SU-DHL-6 (cell line): ENCODE measurements around the gene SLC14A1.

Source experiments
- H2AFZ ChIP-seq: fragments of 200-600 bp; sonication (generic); 2 replicates; pipeline ENCODE4 v1.6.1; 2014; ENCODE audit warnings: low read depth, mild to moderate bottlenecking, moderate library complexity, mixed read lengths, antibody characterized with exemption, low read length; ENCODE audit not compliant: severe bottlenecking
- H3F3A ChIP-seq: fragments of 200-600 bp; shearing (Covaris generic); 2 replicates; pipeline ENCODE4 v1.6.0; 2016; ENCODE audit warnings: antibody characterized with exemption, mild to moderate bottlenecking; ENCODE audit not compliant: insufficient read depth
- H3K27ac ChIP-seq: fragments of 200-600 bp; sonication (generic); 2 replicates; pipeline ENCODE4 v1.5.1; 2016; ENCODE audit warnings: low read depth, mild to moderate bottlenecking, low read length, moderate library complexity, mixed read lengths
- H3K27me3 ChIP-seq: fragments of 200-600 bp; sonication (generic), shearing (Covaris generic); 2 replicates; pipeline ENCODE4 v1.6.0; 2014; ENCODE audit warnings: mild to moderate bottlenecking, low read length
- H3K36me3 ChIP-seq: fragments of 200-600 bp; sonication (generic); 2 replicates; pipeline ENCODE4 v1.6.1; 2014; ENCODE audit warnings: mild to moderate bottlenecking, low read length, mixed read lengths
- H3K4me2 ChIP-seq: fragments of 300-600, 200-600 bp; shearing (Covaris generic), sonication (generic); 2 replicates; pipeline ENCODE4 v1.6.0; 2014; ENCODE audit warnings: low read length, low read depth, mild to moderate bottlenecking; ENCODE audit not compliant: poor library complexity, severe bottlenecking
- H3K4me3 ChIP-seq: fragments of 200-600 bp; sonication (generic); 2 replicates; pipeline ENCODE4 v1.5.1; 2014; ENCODE audit warnings: antibody characterized with exemption, low read length, mild to moderate bottlenecking, mixed read lengths; ENCODE audit not compliant: insufficient read depth, poor library complexity, severe bottlenecking
- H3K79me2 ChIP-seq: fragments of 200-600 bp; sonication (generic); 2 replicates; pipeline ENCODE4 v1.6.1; 2014; ENCODE audit warnings: mild to moderate bottlenecking, low read length, moderate library complexity; ENCODE audit not compliant: insufficient read depth
- H3K9ac ChIP-seq: fragments of 200-600 bp; sonication (generic); 2 replicates; pipeline ENCODE4 v1.7.0; 2014; ENCODE audit warnings: mild to moderate bottlenecking, low read length
- H3K9me2 ChIP-seq: fragments of 200-600 bp; sonication (generic); replicated peaks from 2 replicates; pipeline ENCODE4 v1.6.1; 2014; ENCODE audit warnings: low read length; ENCODE audit not compliant: insufficient read depth
- H3K9me3 ChIP-seq: fragments of 200-600 bp; sonication (generic); 2 replicates; pipeline ENCODE4 v1.6.1; 2014; ENCODE audit warnings: low read length, mixed read lengths; ENCODE audit not compliant: insufficient read depth
- H4K20me1 ChIP-seq: fragments of 200-600 bp; sonication (generic); 2 replicates; pipeline ENCODE4 v1.6.1; 2014; ENCODE audit warnings: low read depth, mild to moderate bottlenecking, antibody characterized with exemption, low read length, moderate library complexity, mixed read lengths
- CTCF ChIP-seq: fragments of 200-600 bp; sonication (generic); IDR thresholded peaks from one replicate; pipeline ENCODE4 v1.5.1; 2017; ENCODE audit warnings: antibody characterized with exemption, mild to moderate bottlenecking, low read length, moderate library complexity; ENCODE audit not compliant: insufficient read depth, poor library complexity, severe bottlenecking
- EZH2phosphoT487 ChIP-seq: fragments of 200-600 bp; sonication (generic), shearing (Covaris generic); conservative IDR thresholded peaks from 2 replicates; pipeline ENCODE4 v1.6.1; 2018; ENCODE audit warnings: mild to moderate bottlenecking, antibody characterized with exemption, low read length, moderate library complexity, mixed read lengths

SLC14A1 gene

GRCh38 chr18:45782662-45783061 lies 58.7 kb downstream of the SLC14A1 start:
- Histone ChIP-seq H3K4me3 (no peak overlapping the region), H3K36me3 (no peaks in the 10 kb centered on the region), H3K9me2 (no peaks in the 10 kb centered on the region), H3F3A (no peaks in the 10 kb centered on the region), H3K9ac (no peak overlapping the region), H3K9me3 (no peaks in the 10 kb centered on the region), H3K79me2 (no peaks in the 10 kb centered on the region), H2AFZ (no peak overlapping the region), H3K4me2 (no peak overlapping the region), H3K27me3 (no peaks in the 10 kb centered on the region), H3K27ac (no peak overlapping the region), H4K20me1 (no peaks in the 10 kb centered on the region)
- TF ChIP-seq CTCF (no peak), EZH2phosphoT487 (no peak)

GRCh38 chr18:45783097-45784075 lies 59.4 kb downstream of the SLC14A1 start:
- H3K27me3 ChIP-seq, result no peaks in the 10 kb centered on the region
- no peak overlapping the region for H2AFZ ChIP-seq
- no peaks in the 10 kb centered on the region for H3F3A ChIP-seq
- H3K79me2 ChIP-seq, result no peaks in the 10 kb centered on the region
- H3K27ac ChIP-seq, result no peak overlapping the region
- no peak overlapping the region for H3K4me3 ChIP-seq
- no peaks in the 10 kb centered on the region for H3K9me2 ChIP-seq
- TF ChIP-seq CTCF (no peak), EZH2phosphoT487 (no peak)
- no peak overlapping the region for H3K9ac ChIP-seq
- no peak overlapping the region for H3K4me2 ChIP-seq
- H3K9me3 ChIP-seq, result no peaks in the 10 kb centered on the region
- no peaks in the 10 kb centered on the region for H4K20me1 ChIP-seq
- no peaks in the 10 kb centered on the region for H3K36me3 ChIP-seq

GRCh38 chr18:45785134-45785533 lies 61.2 kb downstream of the SLC14A1 start:
- Histone ChIP-seq H3F3A (no peaks in the 10 kb centered on the region), H4K20me1 (no peaks in the 10 kb centered on the region; the same call in 1 of the 2 replicates), H3K9me3 (no peaks in the 10 kb centered on the region), H2AFZ (no peak overlapping the region), H3K4me2 (no peak overlapping the region), H3K79me2 (no peaks in the 10 kb centered on the region), H3K27me3 (no peaks in the 10 kb centered on the region), H3K4me3 (no peak overlapping the region), H3K27ac (no peak overlapping the region), H3K9me2 (no peaks in the 10 kb centered on the region), H3K36me3 (no peaks in the 10 kb centered on the region), H3K9ac (no peak overlapping the region)
- TF ChIP-seq EZH2phosphoT487, result no peak
- TF ChIP-seq CTCF, result no peak
